Fibroblast of villous mesenchyme (primary cell): ENCODE results near the gene SPATA31E1. TPM values are rescaled to one million over a fixed set of nuclear protein-coding genes. Genes with fewer than 3 reads are reported as not detected.
A peak's percentile ranks its signal among the peaks of the same experiment; 100 is the strongest.

Experiments
- DNase-seq: peaks from one replicate; pipeline ENCODE4 v3.0.0-alpha.2; 2010; ENCODE audit warnings: low read depth
- H3K4me3 ChIP-seq: 2 replicates; pipeline ENCODE4 v1.5.1; 2011; ENCODE audit warnings: low read depth, mild to moderate bottlenecking, low read length
- total RNA-seq: library from RNA; depleted of rRNA; stranded (reverse); fragments of >200 nt; gene quantifications from 2 replicates; pipeline ENCODE4 v1.2.3, GENCODE V29; 2012
- TF ChIP-seq, protein P1 (sequence below): IDR thresholded peaks from 2 replicates; pipeline ENCODE4 v1.5.1; 2012; ENCODE audit warnings: low read depth, mild to moderate bottlenecking, low read length; ENCODE audit not compliant: insufficient read depth

SPATA31E1 gene
- total RNA-seq, 1 donor, result not detected

- peak; percentile 52 for DNase-seq
- no peak overlapping the region for H3K4me3 ChIP-seq
- TF ChIP-seq, protein P1, sequence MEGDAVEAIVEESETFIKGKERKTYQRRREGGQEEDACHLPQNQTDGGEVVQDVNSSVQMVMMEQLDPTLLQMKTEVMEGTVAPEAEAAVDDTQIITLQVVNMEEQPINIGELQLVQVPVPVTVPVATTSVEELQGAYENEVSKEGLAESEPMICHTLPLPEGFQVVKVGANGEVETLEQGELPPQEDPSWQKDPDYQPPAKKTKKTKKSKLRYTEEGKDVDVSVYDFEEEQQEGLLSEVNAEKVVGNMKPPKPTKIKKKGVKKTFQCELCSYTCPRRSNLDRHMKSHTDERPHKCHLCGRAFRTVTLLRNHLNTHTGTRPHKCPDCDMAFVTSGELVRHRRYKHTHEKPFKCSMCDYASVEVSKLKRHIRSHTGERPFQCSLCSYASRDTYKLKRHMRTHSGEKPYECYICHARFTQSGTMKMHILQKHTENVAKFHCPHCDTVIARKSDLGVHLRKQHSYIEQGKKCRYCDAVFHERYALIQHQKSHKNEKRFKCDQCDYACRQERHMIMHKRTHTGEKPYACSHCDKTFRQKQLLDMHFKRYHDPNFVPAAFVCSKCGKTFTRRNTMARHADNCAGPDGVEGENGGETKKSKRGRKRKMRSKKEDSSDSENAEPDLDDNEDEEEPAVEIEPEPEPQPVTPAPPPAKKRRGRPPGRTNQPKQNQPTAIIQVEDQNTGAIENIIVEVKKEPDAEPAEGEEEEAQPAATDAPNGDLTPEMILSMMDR, result no peak
Observed at GRCh38 chr9:87862536-87863268, 20.0 kb upstream of the SPATA31E1 start.

- no peak overlapping the region for H3K4me3 ChIP-seq
- DNase-seq, result no peak
- TF ChIP-seq, protein P1, result no peak
Observed at GRCh38 chr9:87863882-87864465, 18.7 kb upstream of the SPATA31E1 start.

DNA sequence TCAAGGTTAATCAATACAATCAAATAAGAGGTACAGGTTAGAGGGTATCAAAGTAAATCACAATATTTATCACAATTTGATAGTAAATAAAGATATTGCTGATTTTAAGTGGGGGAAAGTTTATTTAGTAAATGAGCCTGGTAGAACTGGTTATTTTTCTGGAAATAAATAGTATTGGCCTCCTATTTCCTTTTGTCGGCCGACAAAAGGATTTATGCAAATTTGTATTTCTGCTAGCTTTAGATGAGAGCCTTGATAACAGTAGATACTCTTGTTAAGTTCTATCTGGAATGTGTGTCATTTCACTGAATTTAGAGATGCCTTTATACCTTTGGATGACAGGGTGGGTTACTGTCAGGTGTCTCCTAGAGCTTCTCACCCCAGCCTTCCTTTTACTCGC, 17.8 kb upstream of the SPATA31E1 start:
- TF ChIP-seq, protein P1, result no peak
- no peak for DNase-seq
- no peak overlapping the region for H3K4me3 ChIP-seq

DNA sequence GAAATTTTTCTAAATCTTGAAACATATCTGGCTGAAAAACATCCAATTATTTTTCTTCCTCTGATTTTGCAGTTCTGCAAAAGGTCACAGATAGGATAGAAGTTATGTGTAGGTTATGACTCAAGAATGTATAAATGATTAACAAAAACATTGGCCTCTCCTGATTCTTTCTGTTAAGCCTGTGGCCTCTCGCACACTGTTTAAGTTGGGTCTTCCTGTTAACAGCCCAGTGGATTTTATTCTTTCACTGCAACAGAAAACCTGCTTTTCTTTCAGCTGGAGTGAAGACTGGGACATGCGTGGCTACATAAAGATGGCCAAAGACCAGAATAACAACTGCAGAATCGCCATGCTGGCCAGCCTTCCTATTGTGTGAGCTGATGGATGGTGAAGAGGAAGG, 17.1 kb upstream of the SPATA31E1 start:
- TF ChIP-seq, protein P1, result no peak
- no peak overlapping the region for H3K4me3 ChIP-seq
- DNase-seq, result no peak

DNA sequence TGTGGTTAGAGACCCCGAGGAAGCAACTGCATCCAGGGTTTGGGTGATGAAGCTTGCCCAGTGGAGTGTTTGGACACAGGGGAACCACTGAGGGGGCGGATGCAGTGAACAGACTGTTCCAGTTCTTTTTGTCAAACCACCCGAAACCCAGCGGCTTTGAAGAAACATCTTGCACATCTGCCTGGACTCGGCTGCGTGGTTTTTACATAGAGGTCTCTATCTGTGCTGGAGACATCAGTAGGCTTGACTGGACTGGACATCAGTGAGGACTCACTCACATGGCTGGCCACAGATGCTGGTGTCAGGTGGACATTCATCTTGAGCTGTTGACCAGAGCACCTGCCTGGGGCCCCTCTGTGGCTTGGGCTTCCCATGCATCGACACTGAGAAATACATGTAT, 15.3 kb upstream of the SPATA31E1 start:
- TF ChIP-seq, protein P1, result no peak
- no peak for DNase-seq

DNA sequence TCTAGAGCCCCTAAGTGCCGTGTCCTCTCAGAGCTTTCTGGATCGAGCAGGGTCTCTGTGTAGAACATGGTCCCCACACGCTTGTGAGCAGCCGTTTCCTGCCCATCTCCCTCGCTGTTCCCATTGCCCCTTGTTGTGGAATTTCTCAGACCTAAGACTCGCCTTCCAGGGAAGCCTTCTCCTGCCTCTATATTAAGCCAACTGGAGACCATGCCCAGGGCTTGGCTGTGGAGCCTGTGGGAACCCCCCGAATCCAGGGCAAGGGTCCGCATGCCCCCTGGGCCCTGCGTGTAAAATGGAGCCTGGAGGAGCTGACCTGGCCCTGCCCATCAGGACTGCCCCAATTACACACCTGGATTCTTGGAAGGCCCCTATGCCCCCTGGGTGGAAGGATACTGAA, 14.5 kb upstream of the SPATA31E1 start:
- no peak for DNase-seq
- TF ChIP-seq, protein P1, result no peak
- H3K4me3 ChIP-seq, result no peak overlapping the region

More for the DNA sequence above, 15.3 kb upstream of the SPATA31E1 start:
- H3K4me3 ChIP-seq, result no peak overlapping the region
